Posterior cingulate gyrus (tissue), 11 donors: Measurements from ENCODE around the gene TRPT1.

Source experiments
- DNase-seq, 10 donors: peaks; one replicate each; pipeline versions ENCODE4 v3.0.0 to v3.0.0-alpha.2; 2020 to 2021; ENCODE audit warnings: mixed read lengths in 3 of 10
- intact Hi-C: fragments of 100-400 bp; cut with DNase I; formaldehyde crosslinking; loops from one replicate; pipeline ENCODE4 v1.15.1; 2023

TRPT1 gene, protein sequence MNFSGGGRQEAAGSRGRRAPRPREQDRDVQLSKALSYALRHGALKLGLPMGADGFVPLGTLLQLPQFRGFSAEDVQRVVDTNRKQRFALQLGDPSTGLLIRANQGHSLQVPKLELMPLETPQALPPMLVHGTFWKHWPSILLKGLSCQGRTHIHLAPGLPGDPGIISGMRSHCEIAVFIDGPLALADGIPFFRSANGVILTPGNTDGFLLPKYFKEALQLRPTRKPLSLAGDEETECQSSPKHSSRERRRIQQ

GRCh38 chr11:64225608-64226506, at the start of gene TRPT1, which contains the start of gene NUDT22:
TRPT1 (minus strand) TSS chr11:64226186; CDS start chr11:64225860, 326 bp downstream.
NUDT22 (plus strand) TSS chr11:64226274; CDS start chr11:64226653, 379 bp downstream.
- intact Hi-C loops = no loop called here
- peak; percentile 87 to 99 (median 93) for DNase-seq

DNA sequence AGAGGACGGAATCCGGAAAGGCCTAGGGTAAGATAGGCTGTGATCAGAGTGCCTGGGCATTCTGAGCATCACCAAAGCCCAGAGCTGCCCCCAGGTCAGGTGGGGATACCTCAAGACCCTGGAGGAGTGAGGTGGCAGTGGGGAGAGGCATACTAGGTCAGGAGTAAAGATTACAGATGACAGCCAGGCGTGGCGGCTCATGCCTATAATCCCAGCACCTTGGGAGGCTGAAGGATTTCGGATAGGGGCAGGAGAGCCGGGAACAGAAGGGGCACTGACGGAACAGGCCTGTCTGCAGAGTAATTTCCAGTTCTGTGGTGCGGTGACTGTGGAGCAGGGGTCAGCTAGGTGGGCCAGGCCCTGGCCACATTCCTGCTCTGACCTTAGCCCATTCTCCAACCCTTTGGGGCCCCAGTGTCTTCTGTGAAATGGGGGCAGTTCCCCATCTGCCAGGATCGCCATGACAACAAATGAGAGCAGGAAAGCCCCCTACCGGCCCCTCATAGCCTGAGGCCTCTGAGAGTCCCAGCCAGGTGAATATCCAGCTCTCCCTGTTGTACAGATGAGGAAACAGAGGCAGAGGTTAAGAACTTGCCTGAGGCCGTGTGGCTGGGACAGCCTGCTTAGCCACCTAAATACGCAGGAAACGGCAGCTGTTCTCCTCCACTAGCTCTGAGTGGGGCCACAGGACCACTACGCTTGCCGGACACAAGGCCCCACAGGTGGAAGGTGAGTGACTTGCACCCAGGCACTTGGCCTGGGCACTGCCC, 49.2 kb upstream of the TRPT1 start:
- no peak for DNase-seq
- intact Hi-C loops = no loop called here

DNA sequence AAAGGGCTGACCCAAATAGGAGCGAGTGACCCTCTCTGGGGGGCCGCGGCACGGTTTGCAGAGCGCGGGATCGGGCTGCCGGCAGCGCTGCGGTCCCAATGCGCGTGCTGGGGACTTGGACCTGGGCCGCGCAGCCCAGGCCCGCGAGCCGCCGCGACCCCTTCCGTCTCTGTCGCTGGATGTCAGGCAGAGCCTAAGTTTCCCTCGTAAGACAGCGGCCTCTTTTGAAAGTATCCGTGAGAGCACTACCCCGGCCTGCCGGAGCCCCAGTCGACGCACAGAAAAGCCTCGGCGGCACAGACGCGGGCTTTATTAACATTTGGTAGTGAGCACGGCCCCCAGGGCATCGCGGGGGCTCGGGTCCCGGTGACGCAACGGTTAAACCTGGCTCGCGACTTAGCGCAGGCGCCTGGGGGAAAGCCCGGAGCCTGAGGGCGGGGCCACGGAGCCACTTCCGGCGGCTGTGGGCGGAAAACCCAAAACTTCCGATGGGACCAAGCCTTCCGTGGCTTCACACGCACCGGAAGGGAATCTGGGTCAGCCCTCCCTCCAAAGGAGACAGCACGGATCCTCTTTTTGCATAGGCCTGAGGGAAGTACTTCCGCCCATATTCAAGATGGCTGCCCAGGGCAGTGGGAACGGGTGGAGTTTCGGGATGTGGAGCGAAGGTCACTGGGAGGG, 43.7 kb upstream of the TRPT1 start:
- DNase-seq = peak; percentile 97 to 100 (median 99)

GRCh38 chr11:64268893-64269539, 43.0 kb upstream of the TRPT1 start:
- intact Hi-C loops = no loop called here
- DNase-seq = peak in 2 of 10 donors; percentile 47 to 93

More for the DNA sequence above, 43.7 kb upstream of the TRPT1 start:
- intact Hi-C loops = loop anchor here (1.0 to 2.0 kb wide), 2 partner anchors 16 to 31 kb away; partner anchors contain the start of genes CATSPERZ and GPR137

GRCh38 chr11:64268025-64268892, 42.3 kb upstream of the TRPT1 start:
- DNase-seq = peak in 1 of 10 donors; percentile 71
- intact Hi-C loops = no loop called here

- intact Hi-C loops = no loop called here
Measured at GRCh38 chr11:64267207-64267945, 41.4 kb upstream of the TRPT1 start.

GRCh38 chr11:64266339-64266738, 40.4 kb upstream of the TRPT1 start:
- intact Hi-C loops = no loop called here
- DNase-seq = no peak

More at GRCh38 chr11:64267207-64267945, 41.4 kb upstream of the TRPT1 start:
- DNase-seq = no peak

GRCh38 chr11:64265176-64266160, 39.5 kb upstream of the TRPT1 start:
- intact Hi-C loops = no loop called here
- DNase-seq = no peak

- no peak for DNase-seq
Measured at GRCh38 chr11:64264371-64264852, 38.4 kb upstream of the TRPT1 start.

DNA sequence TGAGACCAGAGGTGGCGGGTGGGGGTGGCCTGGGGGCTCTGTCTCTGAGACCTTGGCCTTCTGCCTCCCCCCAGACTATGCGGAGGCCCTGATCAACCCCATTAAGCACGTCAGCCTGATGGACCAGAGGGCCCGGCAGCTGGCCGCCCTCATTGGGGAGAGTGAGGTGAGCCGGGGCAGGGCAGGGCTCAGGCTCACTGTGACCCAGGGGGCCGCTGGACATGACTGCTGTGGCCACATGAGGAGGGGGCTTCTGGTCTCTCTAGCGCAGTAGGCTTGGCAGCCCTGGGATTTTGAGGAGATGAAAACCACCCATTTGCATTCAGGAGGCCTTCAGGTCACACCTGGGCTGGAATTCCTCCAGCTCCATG, 37.9 kb upstream of the TRPT1 start:
- intact Hi-C loops = no loop called here
- DNase-seq = no peak

More at GRCh38 chr11:64264371-64264852, 38.4 kb upstream of the TRPT1 start:
- intact Hi-C loops = no loop called here

DNA sequence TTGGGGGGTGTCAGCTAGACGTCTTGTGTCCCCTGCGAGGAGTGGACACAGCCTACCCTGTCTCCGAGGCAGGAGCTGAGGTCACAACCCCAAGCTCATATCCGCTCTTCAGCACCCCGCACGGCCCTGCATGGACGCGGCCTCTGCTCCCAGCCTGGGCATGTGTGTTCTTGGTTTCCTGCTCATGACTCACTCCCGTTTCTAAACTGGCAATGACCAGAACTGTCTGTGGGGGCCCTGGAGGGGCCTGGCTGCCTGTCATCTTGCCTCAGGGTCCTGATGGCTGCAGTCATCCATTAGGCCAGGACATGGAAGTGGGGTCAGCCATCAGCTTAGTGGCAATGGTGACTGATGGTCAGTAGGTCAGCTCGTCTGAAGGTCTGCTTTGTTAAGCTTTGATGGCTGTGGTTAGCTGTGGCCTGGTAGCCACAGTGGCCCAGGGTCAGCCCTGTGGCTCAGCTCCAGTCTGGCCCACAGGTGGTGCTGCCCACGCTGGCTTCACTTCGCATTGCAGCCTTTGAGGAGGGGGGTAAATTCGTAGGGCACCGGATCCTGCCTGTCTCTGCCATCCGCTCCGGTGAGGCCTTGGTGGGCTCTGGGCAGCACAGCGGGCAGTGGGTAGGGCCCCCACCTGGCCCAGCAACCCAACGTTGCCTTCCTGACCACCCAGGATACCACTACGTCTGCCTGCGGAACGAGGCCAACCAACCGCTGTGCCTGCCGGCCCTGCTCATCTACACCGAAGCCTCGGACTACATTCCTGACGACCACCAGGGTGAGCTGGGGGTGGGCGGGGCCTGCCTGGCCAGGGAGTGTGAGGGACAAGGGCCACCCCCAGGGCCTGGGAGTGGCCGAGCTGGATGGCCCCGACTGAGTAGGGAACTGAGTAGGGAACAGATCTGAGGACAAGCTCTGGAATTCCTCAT, 37.3 kb upstream of the TRPT1 start:
- DNase-seq = no peak
- intact Hi-C loops = no loop called here

GRCh38 chr11:64262271-64263002, 36.5 kb upstream of the TRPT1 start:
- DNase-seq = no peak
- intact Hi-C loops = no loop called here

- intact Hi-C loops = no loop called here
- DNase-seq = no peak
Measured at GRCh38 chr11:64261556-64262080, 35.6 kb upstream of the TRPT1 start.

DNA sequence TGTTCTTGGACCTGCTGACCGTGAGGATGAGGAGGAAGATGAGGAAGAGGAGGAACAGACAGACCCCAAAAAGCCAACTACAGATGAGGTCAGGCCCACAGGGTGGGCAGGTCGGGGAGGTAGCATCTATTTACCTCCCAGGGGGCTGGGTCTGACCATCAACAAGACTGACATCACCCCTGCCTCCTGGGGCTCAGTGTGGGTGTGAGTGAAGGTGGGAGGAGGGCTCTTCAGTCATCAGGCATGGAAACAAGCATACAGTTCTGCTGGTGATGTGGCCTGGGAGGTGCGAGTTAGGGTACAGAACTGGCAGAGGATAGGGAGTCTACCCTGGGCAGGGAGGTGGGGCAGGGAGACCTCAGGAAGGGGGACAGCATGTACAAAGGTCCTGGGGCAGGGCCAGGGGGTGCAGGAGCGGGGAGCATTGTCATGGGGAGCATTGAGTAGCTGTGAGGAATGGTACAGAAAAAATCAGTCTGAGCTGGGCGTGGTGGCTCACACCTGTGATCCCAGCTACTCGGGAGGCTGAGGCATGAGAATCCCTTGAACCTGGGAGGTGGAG, 34.2 kb upstream of the TRPT1 start:
- intact Hi-C loops = no loop called here
- no peak for DNase-seq
